Measurements from ENCODE around the gene LRRC26. TPM values are rescaled to one million over a fixed set of nuclear protein-coding genes. Genes with fewer than 3 reads are reported as not detected.

Gene LRRC26
- total RNA-seq, 1 donor = not detected

DNA sequence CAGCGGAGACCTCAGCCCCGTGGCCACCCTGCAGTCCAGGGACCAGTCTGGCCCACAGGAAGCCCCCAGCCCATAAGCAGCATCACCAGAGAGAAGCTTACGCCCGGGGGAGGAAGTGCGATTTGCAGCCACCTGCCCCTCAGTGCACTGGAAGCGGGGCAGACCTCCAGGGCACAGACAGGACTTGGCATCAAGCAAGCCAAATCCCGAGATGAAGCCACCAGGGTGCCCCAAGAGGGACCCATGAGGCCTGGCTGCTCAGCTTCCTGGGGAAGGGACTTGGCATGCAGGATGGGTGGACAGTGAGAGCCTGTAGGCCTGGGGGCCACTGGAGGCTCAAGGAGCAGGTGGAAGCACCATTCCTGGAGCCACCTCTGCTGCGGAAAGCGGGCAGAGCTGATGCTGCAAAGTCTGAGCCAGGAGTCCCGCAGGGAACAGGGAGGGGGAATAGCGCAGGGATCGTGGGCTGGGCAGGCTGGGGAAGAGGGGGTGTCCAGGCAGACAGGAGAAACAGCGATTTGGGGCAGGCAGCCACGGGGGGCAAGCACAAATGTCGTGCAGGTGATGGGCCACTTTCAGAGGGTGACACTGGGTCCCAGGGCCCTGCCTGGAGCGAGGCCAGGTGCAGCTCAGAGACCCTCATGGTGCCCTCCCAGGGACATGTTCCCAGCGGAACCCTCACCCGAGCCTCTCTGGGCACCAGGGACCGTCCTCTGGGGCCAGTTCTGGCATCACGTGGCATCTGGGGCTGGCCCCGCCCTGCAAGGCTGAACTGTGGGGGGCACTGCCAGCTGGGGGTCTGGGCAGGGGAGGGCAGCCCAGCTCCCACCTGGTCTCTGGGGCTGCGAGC lies 3.2 kb downstream of the LRRC26 start:
- H3K4me3 ChIP-seq (ENCODE audit: low read depth, low read length) = no peak overlapping the region
- no peak for TF ChIP-seq CTCF (IDR thresholded peaks at IDR 0.05; ENCODE audit: insufficient read depth, low read length)
- DNase-seq (ENCODE audit: low read depth) = no peak

GRCh38 chr9:137165250-137165836 lies 4.5 kb downstream of the LRRC26 start:
- no peak for TF ChIP-seq CTCF (IDR thresholded peaks at IDR 0.05; ENCODE audit: insufficient read depth, low read length)
- no peak for DNase-seq (ENCODE audit: low read depth)
- no peak overlapping the region for H3K4me3 ChIP-seq (ENCODE audit: low read depth, low read length)

DNA sequence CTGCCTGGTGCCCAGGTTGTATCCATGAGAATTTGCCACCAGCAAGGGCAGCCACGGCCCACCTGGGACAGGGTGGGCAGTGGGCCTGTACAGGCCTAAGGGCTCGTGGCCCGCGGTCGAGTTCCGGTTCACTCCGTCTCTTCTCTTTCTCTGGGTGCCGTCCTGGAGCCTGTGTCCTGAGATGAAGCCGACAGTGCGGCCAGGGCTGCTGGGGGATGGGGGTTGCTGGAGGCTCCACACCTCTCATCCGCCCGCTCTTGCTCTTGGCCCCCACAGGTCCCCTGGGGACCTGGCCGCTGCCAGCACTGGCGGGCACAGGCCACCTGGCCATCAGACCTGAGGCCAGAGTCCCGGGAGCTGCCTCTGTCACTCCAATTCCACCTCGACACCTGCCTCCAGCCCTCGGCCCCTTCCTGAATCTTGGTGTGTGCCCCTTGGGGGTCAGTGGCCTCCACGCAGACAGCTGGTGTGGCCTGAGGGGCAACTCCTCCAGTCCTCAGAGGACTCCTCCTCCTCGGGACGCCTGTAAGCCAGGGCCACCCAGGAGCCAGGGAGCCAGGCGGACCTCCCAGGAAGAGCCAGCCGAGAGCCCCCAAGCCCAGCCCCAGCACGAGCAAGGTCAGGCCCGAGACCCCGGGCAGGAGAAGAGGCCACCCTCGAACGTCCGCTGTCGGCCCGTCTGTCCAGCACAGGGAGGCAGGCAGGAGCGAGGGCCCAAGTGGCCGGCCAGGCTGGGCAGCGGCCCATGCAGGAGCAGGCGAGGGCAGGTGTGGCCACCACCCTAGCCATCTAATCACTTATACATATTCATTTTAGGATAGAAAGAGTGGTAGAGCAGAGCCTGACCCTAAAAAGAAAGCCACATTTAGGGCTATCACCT lies 5.2 kb downstream of the LRRC26 start:
- TF ChIP-seq CTCF (IDR thresholded peaks at IDR 0.05; ENCODE audit: insufficient read depth, low read length) = no peak
- DNase-seq (ENCODE audit: low read depth) = no peak
- H3K4me3 ChIP-seq (ENCODE audit: low read depth, low read length) = no peak overlapping the region

GRCh38 chr9:137163805-137164204 lies 6.0 kb downstream of the LRRC26 start:
- H3K4me3 ChIP-seq (ENCODE audit: low read depth, low read length) = no peak overlapping the region
- no peak for TF ChIP-seq CTCF (IDR thresholded peaks at IDR 0.05; ENCODE audit: insufficient read depth, low read length)
- DNase-seq (ENCODE audit: low read depth) = no peak

DNA sequence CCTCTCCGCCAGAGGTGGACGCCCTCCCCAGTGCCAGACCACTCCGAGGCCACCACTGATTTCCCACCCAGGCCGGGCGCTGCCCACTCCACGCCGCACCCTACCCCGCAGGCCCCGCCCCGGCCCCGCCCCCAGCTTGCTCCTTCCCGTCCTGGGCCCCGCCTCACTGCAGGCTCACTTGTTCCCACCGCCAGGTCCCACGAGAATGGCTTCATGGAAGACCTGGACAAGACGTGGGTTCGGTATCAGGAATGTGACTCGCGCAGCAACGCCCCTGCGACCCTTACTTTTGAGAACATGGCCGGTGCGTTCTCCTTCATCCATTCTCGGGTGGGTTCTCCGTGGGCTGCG lies 6.5 kb downstream of the LRRC26 start:
- no peak for TF ChIP-seq CTCF (IDR thresholded peaks at IDR 0.05; ENCODE audit: insufficient read depth, low read length)
- peak overlapping the region; percentile 42 for H3K4me3 ChIP-seq (ENCODE audit: low read depth, low read length)
- no peak for DNase-seq (ENCODE audit: low read depth)

DNA sequence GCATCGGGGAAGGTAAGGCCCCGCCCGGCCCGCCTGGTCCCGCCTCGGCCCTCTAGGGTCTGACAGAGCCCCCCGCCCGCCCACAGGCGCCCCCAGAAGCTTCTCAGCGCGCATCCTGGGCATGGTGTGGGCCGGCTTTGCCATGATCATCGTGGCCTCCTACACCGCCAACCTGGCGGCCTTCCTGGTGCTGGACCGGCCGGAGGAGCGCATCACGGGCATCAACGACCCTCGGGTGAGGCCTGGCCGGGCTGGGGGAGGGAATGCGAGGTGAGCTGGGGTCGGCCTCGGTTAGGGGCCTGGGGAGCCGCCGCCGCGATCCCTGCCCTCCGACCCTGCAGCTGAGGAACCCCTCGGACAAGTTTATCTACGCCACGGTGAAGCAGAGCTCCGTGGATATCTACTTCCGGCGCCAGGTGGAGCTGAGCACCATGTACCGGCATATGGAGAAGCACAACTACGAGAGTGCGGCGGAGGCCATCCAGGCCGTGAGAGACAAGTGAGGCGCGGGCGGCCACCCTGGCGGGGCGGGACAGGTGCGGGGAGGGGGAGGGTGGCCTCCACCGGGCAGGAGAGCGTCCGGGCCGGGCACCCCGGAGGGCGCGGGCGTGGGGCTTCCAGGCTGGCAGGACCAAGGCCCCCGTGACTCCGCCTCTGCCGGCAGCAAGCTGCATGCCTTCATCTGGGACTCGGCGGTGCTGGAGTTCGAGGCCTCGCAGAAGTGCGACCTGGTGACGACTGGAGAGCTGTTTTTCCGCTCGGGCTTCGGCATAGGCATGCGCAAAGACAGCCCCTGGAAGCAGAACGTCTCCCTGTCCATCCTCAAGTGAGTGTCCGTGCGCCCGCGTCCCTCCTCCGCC lies 7.1 kb downstream of the LRRC26 start:
- peak overlapping the region; percentile 42 for H3K4me3 ChIP-seq (ENCODE audit: low read depth, low read length)
- peak; percentile 6 for DNase-seq (ENCODE audit: low read depth)
- no peak for TF ChIP-seq CTCF (IDR thresholded peaks at IDR 0.05; ENCODE audit: insufficient read depth, low read length)
